Measurements from ENCODE around the gene MACROD1.

MACROD1 gene

DNA sequence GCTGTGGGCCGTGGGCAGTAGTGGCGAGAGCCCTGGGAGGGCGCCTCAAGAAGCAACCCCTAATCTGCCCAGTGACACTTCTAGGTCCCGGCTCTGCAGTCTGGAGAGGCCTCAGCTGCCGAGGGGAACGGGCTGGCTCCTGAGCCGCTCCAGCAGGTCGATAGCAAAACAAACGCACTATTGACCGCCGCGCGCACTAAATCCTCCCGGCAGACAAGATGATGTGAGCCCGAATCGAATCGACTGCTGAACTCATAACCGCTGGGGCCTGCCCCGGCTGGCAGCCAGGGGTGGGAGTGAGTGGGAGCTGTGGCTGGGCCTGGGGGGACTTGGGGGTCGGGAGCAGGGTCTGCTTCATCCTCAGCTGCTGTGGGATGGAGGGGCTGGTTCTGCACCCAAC is 94.1 kb downstream of the MACROD1 start:
- H3K4me3 ChIP-seq (ENCODE audit: low read depth, low read length) = no peak overlapping the region
- TF ChIP-seq, protein P1, sequence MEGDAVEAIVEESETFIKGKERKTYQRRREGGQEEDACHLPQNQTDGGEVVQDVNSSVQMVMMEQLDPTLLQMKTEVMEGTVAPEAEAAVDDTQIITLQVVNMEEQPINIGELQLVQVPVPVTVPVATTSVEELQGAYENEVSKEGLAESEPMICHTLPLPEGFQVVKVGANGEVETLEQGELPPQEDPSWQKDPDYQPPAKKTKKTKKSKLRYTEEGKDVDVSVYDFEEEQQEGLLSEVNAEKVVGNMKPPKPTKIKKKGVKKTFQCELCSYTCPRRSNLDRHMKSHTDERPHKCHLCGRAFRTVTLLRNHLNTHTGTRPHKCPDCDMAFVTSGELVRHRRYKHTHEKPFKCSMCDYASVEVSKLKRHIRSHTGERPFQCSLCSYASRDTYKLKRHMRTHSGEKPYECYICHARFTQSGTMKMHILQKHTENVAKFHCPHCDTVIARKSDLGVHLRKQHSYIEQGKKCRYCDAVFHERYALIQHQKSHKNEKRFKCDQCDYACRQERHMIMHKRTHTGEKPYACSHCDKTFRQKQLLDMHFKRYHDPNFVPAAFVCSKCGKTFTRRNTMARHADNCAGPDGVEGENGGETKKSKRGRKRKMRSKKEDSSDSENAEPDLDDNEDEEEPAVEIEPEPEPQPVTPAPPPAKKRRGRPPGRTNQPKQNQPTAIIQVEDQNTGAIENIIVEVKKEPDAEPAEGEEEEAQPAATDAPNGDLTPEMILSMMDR (IDR thresholded peaks at IDR 0.05; ENCODE audit: low read depth, low read length) = no peak
- in situ Hi-C loops (cut with HindIII; ENCODE audit: low sequenced_read_pairs) = no loop called here
- DNase-seq (ENCODE audit: low read depth, low spot score) = no peak

DNA sequence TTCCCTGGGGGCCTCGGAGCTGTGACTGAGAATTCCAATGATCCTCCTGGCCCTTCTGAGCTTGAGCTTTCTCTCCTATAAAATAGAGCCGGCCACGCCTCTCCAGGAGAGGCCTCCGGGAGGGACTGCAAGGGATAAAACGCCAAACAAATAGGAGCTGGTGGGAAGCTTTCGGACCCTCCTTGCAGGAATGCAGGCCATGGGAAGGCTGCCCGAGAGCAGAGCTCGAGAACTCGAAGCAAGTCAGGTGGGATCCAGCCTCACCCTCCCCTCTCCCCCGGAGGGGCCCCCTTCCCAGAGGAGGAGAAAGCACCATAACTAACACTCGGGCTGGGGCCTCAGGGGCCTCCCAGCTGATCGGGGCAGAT is 95.6 kb downstream of the MACROD1 start:
- no peak for DNase-seq (ENCODE audit: low read depth, low spot score)
- H3K4me3 ChIP-seq (ENCODE audit: low read depth, low read length) = no peak overlapping the region
- TF ChIP-seq, protein P1 (IDR thresholded peaks at IDR 0.05; ENCODE audit: low read depth, low read length) = no peak
- in situ Hi-C loops (cut with HindIII; ENCODE audit: low sequenced_read_pairs) = no loop called here

DNA sequence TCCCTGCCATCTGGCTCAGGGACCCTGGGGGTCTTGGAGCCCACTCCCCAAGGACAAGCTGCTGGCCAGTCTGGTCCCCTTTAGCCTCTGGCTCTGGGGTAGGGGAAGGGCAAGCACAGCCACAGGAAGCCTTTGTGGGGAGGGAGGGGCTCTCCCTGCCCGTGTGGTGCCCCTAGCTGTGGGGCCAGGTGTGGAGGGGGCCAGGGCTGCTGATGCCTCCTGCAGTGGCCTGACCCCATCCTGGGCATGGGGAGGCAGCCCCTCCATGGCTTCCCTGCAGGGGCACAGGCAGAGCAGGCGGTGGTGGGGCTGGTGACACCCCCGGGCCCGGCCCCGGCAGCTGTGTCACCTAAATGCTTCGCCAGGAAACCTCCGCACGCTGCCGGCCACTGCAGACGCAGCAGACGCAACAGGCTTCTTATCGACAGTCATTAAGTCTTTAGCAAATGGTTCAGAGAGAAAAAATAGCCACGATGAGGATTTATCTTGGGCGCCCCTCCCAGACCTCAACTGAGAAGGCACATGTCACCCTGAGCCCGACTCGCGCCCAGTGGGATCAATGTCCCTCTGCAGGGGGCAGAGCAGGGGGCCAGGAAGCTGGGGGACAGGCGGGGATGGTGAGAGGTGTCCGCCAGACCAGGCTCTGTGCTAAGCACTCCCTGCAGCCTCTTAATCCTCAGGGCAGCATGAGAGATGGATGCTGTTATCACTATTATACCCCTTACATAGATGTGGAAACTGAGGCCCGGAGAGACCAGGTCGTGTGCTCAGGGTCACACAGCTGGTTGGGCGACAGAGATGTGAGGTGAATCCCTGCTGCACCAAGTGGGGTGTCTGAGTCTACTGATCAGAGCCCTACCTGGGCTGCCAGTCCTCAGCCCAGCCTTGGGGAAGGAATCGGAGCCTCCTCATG is 96.3 kb downstream of the MACROD1 start:
- DNase-seq (ENCODE audit: low read depth, low spot score) = no peak
- TF ChIP-seq, protein P1 (IDR thresholded peaks at IDR 0.05; ENCODE audit: low read depth, low read length) = no peak
- in situ Hi-C loops (cut with HindIII; ENCODE audit: low sequenced_read_pairs) = no loop called here
- no peak overlapping the region for H3K4me3 ChIP-seq (ENCODE audit: low read depth, low read length)

DNA sequence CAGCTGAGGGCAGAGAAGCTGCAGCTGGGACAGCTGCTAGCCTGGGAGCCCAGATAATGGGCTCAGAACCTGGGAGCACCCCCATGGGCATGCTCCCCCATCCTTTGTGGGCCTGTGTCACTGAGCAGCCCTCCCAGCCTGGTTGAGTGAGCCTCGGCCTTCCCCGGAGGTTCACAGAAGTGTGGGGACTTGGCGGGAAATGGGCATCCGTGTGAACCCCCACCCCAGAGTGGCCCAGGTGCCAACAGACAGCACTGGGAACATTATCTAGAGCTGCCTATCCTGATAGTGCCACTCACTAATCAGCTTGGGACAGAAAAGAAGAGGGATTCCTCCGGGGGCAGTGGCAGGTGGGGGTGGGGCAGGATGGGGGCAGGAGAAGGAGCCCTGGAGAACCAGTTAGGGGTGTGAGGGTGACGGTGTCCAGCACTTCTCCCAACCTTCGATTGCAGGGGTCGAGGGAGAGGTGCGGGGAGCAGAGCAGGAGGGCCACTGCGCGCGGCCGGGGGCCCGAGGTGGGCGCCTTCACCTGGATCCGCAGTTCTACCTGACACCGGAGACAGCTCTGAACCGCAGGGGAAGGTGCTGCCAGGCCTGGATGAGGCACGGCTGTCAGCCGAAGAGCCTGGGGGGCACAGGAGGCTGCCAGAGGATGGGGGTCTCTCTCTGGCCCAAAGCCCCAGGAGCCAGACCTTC is 97.1 kb downstream of the MACROD1 start:
- in situ Hi-C loops (cut with HindIII; ENCODE audit: low sequenced_read_pairs) = no loop called here

DNA sequence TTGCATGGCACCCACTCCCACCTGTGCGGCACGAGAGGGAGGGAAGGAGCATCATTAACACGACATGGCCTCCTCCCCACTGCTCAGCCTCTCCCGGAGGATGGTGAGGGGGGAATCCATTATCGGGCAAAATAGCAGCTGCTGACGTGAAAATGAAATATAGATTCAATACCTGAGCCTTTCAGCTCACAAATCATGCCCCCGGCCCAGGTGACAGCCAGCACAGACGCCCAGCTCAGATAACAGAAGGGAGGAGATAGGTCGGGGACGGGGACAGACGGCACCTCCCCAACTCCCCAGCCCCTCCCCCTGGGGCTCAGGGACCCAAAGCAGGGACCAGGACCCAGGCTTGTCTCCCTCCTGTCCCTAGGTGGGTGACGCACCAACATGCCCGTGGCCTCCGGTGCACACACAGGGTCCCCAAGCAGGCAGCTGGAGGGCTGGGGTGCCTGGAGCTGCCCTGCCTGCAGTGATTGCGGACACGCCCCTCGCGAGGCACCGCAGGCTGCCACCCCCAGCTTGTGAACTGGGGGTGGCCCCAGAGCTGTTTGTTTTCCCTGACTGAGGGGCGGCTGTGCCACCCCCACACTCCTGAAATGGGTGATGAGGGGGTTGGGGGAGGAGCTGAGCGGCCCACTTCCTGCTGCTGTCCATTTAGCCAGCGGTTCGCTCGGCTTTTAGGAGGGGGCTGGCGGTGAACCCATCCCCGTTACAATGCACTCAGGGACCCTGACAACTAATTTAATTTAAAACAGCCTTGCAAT is 98.5 kb downstream of the MACROD1 start:
- no peak for DNase-seq (ENCODE audit: low read depth, low spot score)
- TF ChIP-seq, protein P1 (IDR thresholded peaks at IDR 0.05; ENCODE audit: low read depth, low read length) = no peak
- in situ Hi-C loops (cut with HindIII; ENCODE audit: low sequenced_read_pairs) = no loop called here
- H3K4me3 ChIP-seq (ENCODE audit: low read depth, low read length) = no peak overlapping the region

More for the DNA sequence above, 97.1 kb downstream of the MACROD1 start:
- no peak overlapping the region for H3K4me3 ChIP-seq (ENCODE audit: low read depth, low read length)
- no peak for DNase-seq (ENCODE audit: low read depth, low spot score)
- TF ChIP-seq, protein P1 (IDR thresholded peaks at IDR 0.05; ENCODE audit: low read depth, low read length) = no peak

DNA sequence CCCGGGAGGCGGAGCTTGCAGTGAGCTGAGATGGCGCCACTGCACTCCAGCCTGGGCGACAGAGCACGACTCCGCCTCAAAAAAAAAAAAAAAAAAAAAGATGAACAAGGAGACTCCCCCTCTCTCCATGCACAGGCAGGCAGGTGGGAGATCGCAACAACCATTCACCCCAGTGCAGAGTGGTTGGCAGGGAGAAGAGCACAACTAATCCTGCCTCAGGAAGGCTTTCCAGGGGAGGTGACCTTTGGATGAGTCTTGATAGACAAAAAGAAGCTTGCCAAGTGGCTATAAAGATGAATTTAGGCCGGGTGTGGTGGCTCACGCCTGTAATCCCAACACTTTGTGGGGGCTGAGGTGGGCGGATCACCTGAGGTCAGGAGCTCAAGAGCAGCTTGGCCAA is 100.2 kb downstream of the MACROD1 start:
- no peak overlapping the region for H3K4me3 ChIP-seq (ENCODE audit: low read depth, low read length)
- in situ Hi-C loops (cut with HindIII; ENCODE audit: low sequenced_read_pairs) = no loop called here
- TF ChIP-seq, protein P1 (IDR thresholded peaks at IDR 0.05; ENCODE audit: low read depth, low read length) = no peak
- DNase-seq (ENCODE audit: low read depth, low spot score) = no peak

All from astrocyte of the spinal cord (primary cell).